ENCODE data around the gene NLRP1. TPM values are rescaled to one million over a fixed set of nuclear protein-coding genes. Genes with fewer than 3 reads are reported as not detected.
A peak's percentile ranks its signal among the peaks of the same experiment; 100 is the strongest.

The NLRP1 gene
- 6.4 and 8.0 TPM in 2 replicates for total RNA-seq (2014; rRNA removed; shearing (Covaris generic); ENCODE audit: low replicate concordance)

GRCh38 chr17:5584383-5585286 is at the start of gene NLRP1:
Gene NLRP1 (minus strand): TSS chr17:5584509. CDS start chr17:5583957, 552 bp downstream.
- in situ Hi-C loops (cut with HindIII; ENCODE audit: low pct_unique_long_range_greater_than_20kb, low sequenced_read_pairs), result no loop called here
- peak; percentile 82 for DNase-seq (ENCODE audit: low read depth)

DNA sequence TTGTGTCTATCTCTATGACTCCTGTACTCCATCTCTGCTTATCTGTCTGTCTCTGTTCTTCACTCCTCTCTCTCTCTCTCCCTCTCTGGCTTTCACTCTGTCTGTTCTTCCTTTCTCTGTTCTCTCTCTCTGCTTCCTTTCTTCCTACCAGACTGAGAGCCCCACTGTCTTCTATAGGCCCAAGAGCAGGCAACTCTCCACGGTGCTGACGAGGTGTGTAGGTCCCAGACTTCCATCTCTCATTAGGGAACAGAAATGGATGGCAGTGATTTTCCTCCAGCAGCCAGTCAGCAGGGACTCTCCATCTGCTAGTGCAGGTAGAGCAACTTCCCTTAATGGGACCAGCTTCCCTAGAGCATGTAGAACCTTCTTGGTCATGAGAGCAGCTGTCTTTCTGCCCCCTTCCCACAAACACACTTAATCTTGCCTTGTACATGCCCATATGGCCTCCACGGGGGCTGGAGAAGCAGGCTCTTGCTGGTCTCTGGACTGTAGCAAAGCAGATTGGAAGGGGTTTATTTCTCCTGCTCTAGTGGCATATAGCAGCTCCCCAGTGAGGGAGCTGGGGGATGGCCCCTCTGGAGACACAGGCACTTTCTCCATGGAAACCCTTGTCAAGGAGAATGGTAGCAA is 47.8 kb upstream of the NLRP1 start:
- DNase-seq (ENCODE audit: low read depth), result no peak
- in situ Hi-C loops (cut with HindIII; ENCODE audit: low pct_unique_long_range_greater_than_20kb, low sequenced_read_pairs), result no loop called here

GRCh38 chr17:5630434-5630833 is 46.1 kb upstream of the NLRP1 start:
- no peak for DNase-seq (ENCODE audit: low read depth)
- in situ Hi-C loops (cut with HindIII; ENCODE audit: low pct_unique_long_range_greater_than_20kb, low sequenced_read_pairs), result no loop called here

GRCh38 chr17:5629128-5629527 is 44.8 kb upstream of the NLRP1 start:
- in situ Hi-C loops (cut with HindIII; ENCODE audit: low pct_unique_long_range_greater_than_20kb, low sequenced_read_pairs), result no loop called here
- no peak for DNase-seq (ENCODE audit: low read depth)

GRCh38 chr17:5628262-5628661 is 44.0 kb upstream of the NLRP1 start:
- no peak for DNase-seq (ENCODE audit: low read depth)
- in situ Hi-C loops (cut with HindIII; ENCODE audit: low pct_unique_long_range_greater_than_20kb, low sequenced_read_pairs), result no loop called here

DNA sequence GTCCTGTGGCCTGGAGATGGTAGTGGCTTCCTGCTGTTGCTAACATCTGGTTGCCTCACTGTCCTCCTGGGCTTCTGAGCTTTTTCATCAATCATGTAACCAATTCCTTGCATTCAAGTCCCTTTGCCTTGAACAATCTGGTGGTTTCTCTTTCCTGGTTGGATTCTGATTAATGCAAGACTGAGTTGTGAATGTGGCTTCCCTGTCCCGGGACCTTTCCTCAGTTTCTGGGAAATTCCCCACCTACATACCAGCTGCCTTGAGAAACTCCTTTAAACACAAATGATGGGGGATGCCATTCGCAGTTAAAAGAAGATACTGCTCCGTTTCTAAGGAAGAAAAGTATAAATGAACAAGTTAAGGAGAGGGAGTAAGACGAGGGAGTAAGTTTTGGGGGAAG is 39.9 kb upstream of the NLRP1 start:
- in situ Hi-C loops (cut with HindIII; ENCODE audit: low pct_unique_long_range_greater_than_20kb, low sequenced_read_pairs), result no loop called here
- DNase-seq (ENCODE audit: low read depth), result no peak

- in situ Hi-C loops (cut with HindIII; ENCODE audit: low pct_unique_long_range_greater_than_20kb, low sequenced_read_pairs), result no loop called here
- no peak for DNase-seq (ENCODE audit: low read depth)
Observed at GRCh38 chr17:5621729-5622128, 37.4 kb upstream of the NLRP1 start.

DNA sequence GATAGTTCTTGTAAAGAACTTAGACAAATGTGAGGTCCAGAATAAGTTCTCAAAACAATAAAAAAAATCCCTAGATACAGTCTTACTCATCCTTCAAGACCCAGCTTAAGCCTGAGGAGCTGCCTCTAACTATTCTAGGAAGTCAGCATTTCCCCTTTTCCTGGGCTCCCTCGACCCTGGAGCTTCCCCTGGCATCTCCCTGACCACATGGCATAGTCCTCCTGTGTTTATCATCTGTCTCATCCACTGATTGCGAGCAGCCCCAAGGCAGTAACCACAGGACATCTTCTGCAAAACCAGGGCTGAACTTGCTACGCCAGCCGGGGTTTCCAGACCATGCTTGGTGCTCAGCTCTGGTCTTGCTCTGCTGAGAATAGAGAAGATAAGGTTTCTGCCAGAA is 36.7 kb upstream of the NLRP1 start:
- in situ Hi-C loops (cut with HindIII; ENCODE audit: low pct_unique_long_range_greater_than_20kb, low sequenced_read_pairs), result no loop called here
- DNase-seq (ENCODE audit: low read depth), result no peak

DNA sequence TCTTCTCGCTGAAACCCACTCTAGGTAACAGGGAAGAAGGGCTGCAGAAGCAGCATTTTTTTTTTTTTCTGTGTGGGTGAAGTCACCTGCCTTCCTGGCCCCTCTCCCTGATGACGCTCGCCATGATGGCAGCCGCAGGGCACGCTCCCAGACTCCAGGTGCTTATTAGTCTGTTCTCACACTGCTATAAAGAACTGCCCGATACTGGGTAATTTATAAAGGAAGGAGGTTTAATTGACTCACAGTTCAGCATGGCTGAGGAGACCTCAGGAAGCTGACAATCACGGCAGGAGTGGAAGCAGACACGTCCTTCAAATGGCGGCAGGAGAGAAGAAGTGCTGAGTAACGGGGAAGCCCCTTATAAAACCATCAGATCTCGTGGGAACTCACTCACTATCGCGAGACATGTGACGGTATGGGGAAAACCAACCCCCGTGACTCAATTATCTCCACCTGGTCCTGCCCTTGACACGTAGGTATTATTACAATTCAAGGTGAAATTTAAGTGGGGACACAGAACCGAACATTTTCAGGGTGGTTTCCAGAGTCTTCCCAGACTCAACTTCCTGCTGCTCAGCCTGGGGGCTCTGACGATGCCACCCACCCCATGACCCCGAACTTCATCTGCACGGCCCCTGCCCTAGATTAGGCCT is 34.9 kb upstream of the NLRP1 start:
- DNase-seq (ENCODE audit: low read depth), result no peak
- in situ Hi-C loops (cut with HindIII; ENCODE audit: low pct_unique_long_range_greater_than_20kb, low sequenced_read_pairs), result no loop called here

DNA sequence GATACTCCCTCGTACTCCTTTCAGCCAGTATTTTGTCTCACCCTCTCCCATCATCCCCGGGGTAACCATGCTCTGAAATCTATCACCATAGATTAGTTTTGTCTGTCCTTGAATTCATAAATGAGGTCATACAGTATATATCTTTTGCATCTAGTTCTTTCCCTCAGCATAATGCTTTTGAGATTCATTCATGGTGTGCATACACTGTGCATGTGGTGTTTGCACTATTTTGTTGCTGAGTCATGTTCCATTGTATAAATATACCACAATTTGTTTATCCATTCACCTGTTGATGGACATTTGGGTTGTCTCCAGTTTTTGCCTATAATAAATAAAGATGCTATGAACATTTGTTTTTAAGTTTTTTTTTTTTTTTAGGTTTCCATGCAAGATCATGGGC is 34.2 kb upstream of the NLRP1 start:
- peak; percentile 2 for DNase-seq (ENCODE audit: low read depth)
- in situ Hi-C loops (cut with HindIII; ENCODE audit: low pct_unique_long_range_greater_than_20kb, low sequenced_read_pairs), result no loop called here

DNA sequence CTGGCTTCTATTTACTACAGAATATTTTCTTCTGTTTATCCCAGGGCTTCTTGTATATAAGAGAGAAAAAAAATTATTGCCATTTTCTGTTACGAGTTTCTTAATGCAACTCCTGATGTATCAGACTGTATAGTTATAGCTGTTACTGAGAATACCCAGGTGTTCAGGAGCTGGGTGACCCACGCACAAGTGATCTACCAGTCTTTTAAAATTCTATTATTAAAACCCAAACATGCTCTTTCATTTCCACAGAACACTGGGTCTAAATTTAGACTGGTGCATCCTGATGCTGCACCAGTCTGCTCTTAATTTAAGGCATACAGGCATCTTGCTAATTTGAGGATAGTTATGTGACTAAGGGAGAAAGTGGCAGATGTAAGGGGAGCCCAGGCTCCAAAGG is 31.2 kb upstream of the NLRP1 start:
- DNase-seq (ENCODE audit: low read depth), result no peak
- in situ Hi-C loops (cut with HindIII; ENCODE audit: low pct_unique_long_range_greater_than_20kb, low sequenced_read_pairs), result no loop called here

DNA sequence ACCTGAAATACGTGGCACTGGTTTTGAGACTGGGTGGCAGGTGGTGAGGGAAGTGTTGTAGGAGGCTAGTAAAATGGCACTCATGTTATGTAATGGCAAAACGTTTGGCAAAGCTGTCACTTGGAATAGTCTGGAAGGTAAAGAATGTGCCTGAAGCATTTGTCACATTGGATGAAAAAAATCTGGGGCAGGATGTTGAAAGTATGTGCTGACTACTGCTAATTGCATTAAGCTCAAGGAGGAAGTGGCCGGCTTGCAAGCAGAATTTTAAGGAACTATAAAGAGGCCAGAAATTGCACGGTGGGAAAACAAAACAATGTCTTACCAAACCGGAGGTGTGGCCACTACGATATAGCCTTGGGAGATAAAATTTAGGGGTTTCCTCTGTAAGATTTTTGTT is 26.6 kb upstream of the NLRP1 start:
- DNase-seq (ENCODE audit: low read depth), result no peak
- in situ Hi-C loops (cut with HindIII; ENCODE audit: low pct_unique_long_range_greater_than_20kb, low sequenced_read_pairs), result no loop called here

DNA sequence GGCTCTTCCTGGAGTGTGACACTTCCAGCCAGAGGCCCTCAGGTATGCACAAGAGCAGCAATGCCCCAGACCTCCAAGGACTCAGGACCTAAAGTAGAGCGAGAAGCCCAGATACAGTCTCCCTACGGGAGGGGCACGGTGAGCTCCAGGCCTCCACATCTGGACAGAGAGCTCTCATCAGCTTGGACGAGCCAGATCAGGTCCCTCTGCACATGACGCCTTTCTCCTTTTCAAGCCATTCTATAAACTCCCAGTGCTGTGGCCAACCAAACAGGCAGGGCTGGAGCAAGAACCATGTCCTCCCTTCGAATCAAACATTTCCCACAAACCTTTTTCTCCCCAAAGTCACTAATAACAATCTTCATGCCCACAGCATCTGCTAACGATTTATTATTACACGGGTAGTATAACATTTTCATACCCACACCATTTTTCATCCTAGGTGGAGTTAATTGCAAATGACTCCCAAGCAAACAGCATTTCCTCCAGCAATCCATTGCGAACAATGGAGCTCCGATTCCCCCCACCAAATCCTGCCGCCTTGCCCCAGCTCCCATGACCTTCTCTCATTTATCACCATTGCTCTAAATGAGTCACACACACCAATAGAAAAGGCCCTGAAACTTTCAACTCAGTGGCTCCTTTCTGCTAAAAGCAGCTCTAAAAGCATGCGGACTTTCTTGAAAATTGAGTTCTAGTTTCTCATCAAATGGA is 24.2 kb upstream of the NLRP1 start:
- in situ Hi-C loops (cut with HindIII; ENCODE audit: low pct_unique_long_range_greater_than_20kb, low sequenced_read_pairs), result no loop called here
- DNase-seq (ENCODE audit: low read depth), result no peak

GRCh38 chr17:5607946-5608345 is 23.6 kb upstream of the NLRP1 start:
- in situ Hi-C loops (cut with HindIII; ENCODE audit: low pct_unique_long_range_greater_than_20kb, low sequenced_read_pairs), result no loop called here

DNA sequence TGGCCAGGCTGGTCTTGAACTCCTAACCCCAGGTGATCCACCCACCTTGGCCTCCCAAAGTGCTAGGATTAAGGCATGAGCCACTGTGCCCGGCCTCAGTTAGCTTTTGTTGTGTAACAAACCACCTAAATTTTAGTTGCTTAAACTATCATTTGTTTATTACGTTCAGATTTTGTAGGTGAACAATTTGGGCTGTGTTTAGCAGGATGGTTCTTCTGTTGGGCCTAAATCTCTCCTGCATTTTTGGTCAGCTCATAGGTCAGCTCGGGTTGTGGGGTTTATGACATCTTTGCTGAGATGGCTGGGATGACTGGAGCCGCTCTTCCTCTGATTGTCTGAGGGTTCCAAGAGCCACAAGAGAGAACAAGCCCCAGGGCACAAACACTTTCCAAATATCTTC is 21.1 kb upstream of the NLRP1 start:
- no peak for DNase-seq (ENCODE audit: low read depth)

More at GRCh38 chr17:5607946-5608345, 23.6 kb upstream of the NLRP1 start:
- no peak for DNase-seq (ENCODE audit: low read depth)

GRCh38 chr17:5600041-5600440 is 15.7 kb upstream of the NLRP1 start:
- no peak for DNase-seq (ENCODE audit: low read depth)
- in situ Hi-C loops (cut with HindIII; ENCODE audit: low pct_unique_long_range_greater_than_20kb, low sequenced_read_pairs), result no loop called here

More for the DNA sequence above, 21.1 kb upstream of the NLRP1 start:
- in situ Hi-C loops (cut with HindIII; ENCODE audit: low pct_unique_long_range_greater_than_20kb, low sequenced_read_pairs), result no loop called here

DNA sequence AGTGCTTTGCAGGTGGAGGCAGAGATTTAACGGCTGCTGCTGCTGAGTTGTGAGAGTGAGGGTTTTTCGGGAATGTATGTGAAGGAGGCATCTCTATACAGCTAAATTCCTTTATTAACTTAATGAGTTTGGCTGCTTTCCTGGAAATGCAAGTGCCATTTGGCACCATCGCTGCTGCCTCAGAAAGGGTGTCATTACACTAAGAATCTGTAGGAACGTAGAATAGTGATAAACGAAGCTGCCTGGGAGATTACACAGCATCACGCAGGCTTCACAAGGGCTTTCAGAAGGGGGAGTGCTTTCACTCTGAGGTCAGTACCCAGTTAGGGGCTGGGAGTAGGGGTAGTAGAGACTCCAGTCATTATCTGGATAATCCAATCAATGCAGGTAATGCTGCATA is 14.1 kb upstream of the NLRP1 start:
- no peak for DNase-seq (ENCODE audit: low read depth)

DNA sequence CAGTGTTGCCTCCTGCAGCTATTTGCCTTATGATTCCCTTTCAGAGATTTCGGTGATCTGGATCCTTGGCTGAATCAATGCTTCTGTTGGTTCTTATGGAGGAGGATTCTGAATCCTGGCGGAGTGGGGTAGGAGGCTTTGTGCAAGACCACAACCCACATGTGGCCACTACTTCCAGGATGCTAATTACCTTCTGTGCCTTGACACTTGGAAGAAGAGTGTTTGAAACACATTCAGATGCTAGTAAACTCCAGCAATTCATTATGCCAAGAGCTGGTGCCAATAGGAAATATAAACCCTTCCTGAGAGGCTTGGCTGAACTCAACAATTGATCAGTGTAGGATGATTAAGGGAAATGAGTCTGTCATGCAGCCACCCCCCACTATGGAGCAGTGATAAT is 12.1 kb upstream of the NLRP1 start:
- in situ Hi-C loops (cut with HindIII; ENCODE audit: low pct_unique_long_range_greater_than_20kb, low sequenced_read_pairs), result no loop called here
- no peak for DNase-seq (ENCODE audit: low read depth)

More for the DNA sequence above, 14.1 kb upstream of the NLRP1 start:
- in situ Hi-C loops (cut with HindIII; ENCODE audit: low pct_unique_long_range_greater_than_20kb, low sequenced_read_pairs), result no loop called here

Data from Caki2 (cell line).